ENCODE data around the gene STOML3.

STOML3 gene

GRCh38 chr13:38980750-38981078 is 9.9 kb downstream of the STOML3 start:
- no peak for DNase-seq

GRCh38 chr13:38979891-38980749 is 10.5 kb downstream of the STOML3 start:
- DNase-seq, result no peak

GRCh38 chr13:38970380-38971051 is 20.1 kb downstream of the STOML3 start:
- DNase-seq, result no peak

- DNase-seq, result no peak
These were observed 21.4 kb downstream of the STOML3 start for GRCh38 chr13:38969187-38969586.

GRCh38 chr13:38967446-38967845 is 23.2 kb downstream of the STOML3 start:
- DNase-seq, result no peak

- no peak for DNase-seq
These were observed 25.4 kb downstream of the STOML3 start for GRCh38 chr13:38965281-38965680.

GRCh38 chr13:38960175-38960574 is 30.5 kb downstream of the STOML3 start:
- no peak for DNase-seq

GRCh38 chr13:38957794-38958592 is 32.6 kb downstream of the STOML3 start:
- no peak for DNase-seq

- DNase-seq, result no peak
These were observed 35.8 kb downstream of the STOML3 start for GRCh38 chr13:38954844-38955243.

- DNase-seq, result no peak
These were observed 36.3 kb downstream of the STOML3 start for GRCh38 chr13:38954291-38954690.

GRCh38 chr13:38952827-38953226 is 37.8 kb downstream of the STOML3 start:
- DNase-seq, result no peak

- no peak for DNase-seq
These were observed 38.9 kb downstream of the STOML3 start for GRCh38 chr13:38951525-38952313.

- peak; percentile 4 for DNase-seq
These were observed 39.6 kb downstream of the STOML3 start for GRCh38 chr13:38950987-38951386.

- no peak for DNase-seq
These were observed 43.6 kb downstream of the STOML3 start for GRCh38 chr13:38947054-38947453.

GRCh38 chr13:38944219-38944618 is 46.4 kb downstream of the STOML3 start:
- DNase-seq, result no peak

- DNase-seq, result no peak
These were observed 47.4 kb downstream of the STOML3 start for GRCh38 chr13:38943231-38943630.

GRCh38 chr13:38941353-38941945 is 49.2 kb downstream of the STOML3 start:
- no peak for DNase-seq

GRCh38 chr13:38933786-38934185 is 56.8 kb downstream of the STOML3 start:
- DNase-seq, result no peak

GRCh38 chr13:38922170-38922569 is 68.5 kb downstream of the STOML3 start:
- DNase-seq, result no peak

- no peak for DNase-seq
These were observed 69.5 kb downstream of the STOML3 start for GRCh38 chr13:38921081-38921480.

All from activated CD4-positive, alpha-beta T cell treated with anti-CD3 and anti-CD28 coated beads, Interleukin-10, Interleukin-2, amounts not matched to agents 100 ng/mL and 50 ng/mL, durations not matched to agents 16 hours and 8 hours (primary cell).